GM21526 (cell line): Measurements from ENCODE around the gene PGA5.
A peak's percentile ranks its signal among the peaks of the same experiment; 100 is the strongest.
"Not testable (repeated sequence)": the region's sequence is repeated elsewhere in the genome, so short reads cannot be mapped to it uniquely, and the experiment has no call there.

ENCODE experiments used
- ATAC-seq: cut with Tn5 transposase; IDR thresholded peaks from one replicate; pipeline ENCODE4 v1.9.1; 2021; ENCODE audit warnings: moderate library complexity; ENCODE audit not compliant: unreplicated experiment, low FRiP score

Gene PGA5

GRCh38 chr11:61222692-61223091, 18.3 kb upstream of the PGA5 start:
- not testable (repeated sequence) for ATAC-seq

- not testable (repeated sequence) for ATAC-seq
These were observed 14.4 kb upstream of the PGA5 start for GRCh38 chr11:61226457-61227137.

GRCh38 chr11:61229458-61229857, 11.5 kb upstream of the PGA5 start:
- ATAC-seq: not testable (repeated sequence)

- ATAC-seq: not testable (repeated sequence)
These were observed 9.9 kb upstream of the PGA5 start for GRCh38 chr11:61231033-61231432.

- ATAC-seq: not testable (repeated sequence)
These were observed 9.4 kb upstream of the PGA5 start for GRCh38 chr11:61231585-61231984.

- not testable (repeated sequence) for ATAC-seq
These were observed 8.3 kb upstream of the PGA5 start for GRCh38 chr11:61232548-61233145.

GRCh38 chr11:61237130-61237529, 3.8 kb upstream of the PGA5 start:
- ATAC-seq: not testable (repeated sequence)

GRCh38 chr11:61240288-61240687, 687 bp upstream of the PGA5 start:
- not testable (repeated sequence) for ATAC-seq

- ATAC-seq: not testable (repeated sequence)
These were observed 551 bp downstream of the PGA5 start for GRCh38 chr11:61241526-61241925.

- ATAC-seq: not testable (repeated sequence)
These were observed 4.4 kb downstream of the PGA5 start for GRCh38 chr11:61245284-61245964.

GRCh38 chr11:61248071-61248470, 7.1 kb downstream of the PGA5 start:
- ATAC-seq: not testable (repeated sequence)

GRCh38 chr11:61249201-61249600, 8.2 kb downstream of the PGA5 start:
- ATAC-seq: not testable (repeated sequence)

- not testable (repeated sequence) for ATAC-seq
These were observed 10.1 kb downstream of the PGA5 start for GRCh38 chr11:61250796-61251765.

GRCh38 chr11:61252332-61252731, 11.4 kb downstream of the PGA5 start:
- not testable (repeated sequence) for ATAC-seq

- ATAC-seq: peak; percentile 59
These were observed 13.5 kb downstream of the PGA5 start for GRCh38 chr11:61254403-61255025.

- ATAC-seq: no peak
These were observed 15.9 kb downstream of the PGA5 start for GRCh38 chr11:61256710-61257482.

GRCh38 chr11:61258546-61258945, 17.6 kb downstream of the PGA5 start:
- no peak for ATAC-seq

GRCh38 chr11:61259363-61259762, 18.4 kb downstream of the PGA5 start:
- no peak for ATAC-seq

GRCh38 chr11:61264371-61264770, 23.4 kb downstream of the PGA5 start:
- ATAC-seq: no peak
